GM12801 (cell line): ENCODE measurements around the gene ALPK1.

Experiments used
- TF ChIP-seq, protein P1 (sequence below): IDR thresholded peaks from one replicate; pipeline ENCODE4 v1.5.1; 2011; ENCODE audit warnings: control low read depth; ENCODE audit not compliant: insufficient read length; ENCODE audit errors: extremely low read depth

The ALPK1 gene

GRCh38 chr4:112410364-112410763, 113.2 kb downstream of the ALPK1 start:
- TF ChIP-seq, protein P1, sequence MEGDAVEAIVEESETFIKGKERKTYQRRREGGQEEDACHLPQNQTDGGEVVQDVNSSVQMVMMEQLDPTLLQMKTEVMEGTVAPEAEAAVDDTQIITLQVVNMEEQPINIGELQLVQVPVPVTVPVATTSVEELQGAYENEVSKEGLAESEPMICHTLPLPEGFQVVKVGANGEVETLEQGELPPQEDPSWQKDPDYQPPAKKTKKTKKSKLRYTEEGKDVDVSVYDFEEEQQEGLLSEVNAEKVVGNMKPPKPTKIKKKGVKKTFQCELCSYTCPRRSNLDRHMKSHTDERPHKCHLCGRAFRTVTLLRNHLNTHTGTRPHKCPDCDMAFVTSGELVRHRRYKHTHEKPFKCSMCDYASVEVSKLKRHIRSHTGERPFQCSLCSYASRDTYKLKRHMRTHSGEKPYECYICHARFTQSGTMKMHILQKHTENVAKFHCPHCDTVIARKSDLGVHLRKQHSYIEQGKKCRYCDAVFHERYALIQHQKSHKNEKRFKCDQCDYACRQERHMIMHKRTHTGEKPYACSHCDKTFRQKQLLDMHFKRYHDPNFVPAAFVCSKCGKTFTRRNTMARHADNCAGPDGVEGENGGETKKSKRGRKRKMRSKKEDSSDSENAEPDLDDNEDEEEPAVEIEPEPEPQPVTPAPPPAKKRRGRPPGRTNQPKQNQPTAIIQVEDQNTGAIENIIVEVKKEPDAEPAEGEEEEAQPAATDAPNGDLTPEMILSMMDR: no peak

- TF ChIP-seq, protein P1: no peak
Measured at GRCh38 chr4:112410804-112411203, 113.6 kb downstream of the ALPK1 start.

DNA sequence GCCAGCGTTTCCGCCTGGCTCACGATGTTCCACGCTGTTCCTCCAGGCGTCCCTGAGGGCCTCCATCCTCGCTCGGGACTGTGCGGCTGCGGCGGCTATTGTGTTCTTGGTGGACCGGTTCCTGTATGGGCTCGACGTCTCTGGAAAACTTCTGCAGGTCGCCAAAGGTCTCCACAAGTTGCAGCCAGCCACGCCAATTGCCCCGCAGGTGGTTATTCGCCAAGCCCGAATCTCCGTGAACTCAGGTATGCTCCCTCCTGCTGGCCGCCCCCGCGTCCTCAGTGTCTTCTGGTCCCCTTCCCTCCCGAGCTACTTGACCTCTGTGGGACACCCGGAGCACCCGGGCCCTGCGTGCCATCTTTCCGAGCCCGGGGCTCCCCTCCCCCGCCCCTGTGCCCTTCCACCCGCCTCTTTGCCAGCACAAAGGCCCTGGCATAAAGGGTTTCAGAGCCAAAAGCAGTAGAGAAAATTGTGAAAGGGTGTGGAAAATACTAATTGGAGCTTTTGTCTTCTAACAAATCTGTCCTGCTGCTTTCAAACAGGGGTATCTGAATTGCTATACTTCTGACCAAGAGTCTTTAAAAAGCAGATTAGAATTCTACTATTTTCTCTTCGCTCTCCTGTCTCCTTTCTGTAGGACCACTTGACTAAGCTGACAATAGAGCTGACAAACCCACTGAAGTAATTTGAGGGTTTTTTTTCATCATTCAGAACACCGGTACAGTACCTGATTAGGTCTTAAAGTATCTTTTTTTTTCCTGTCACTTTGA, 114.8 kb downstream of the ALPK1 start:
- TF ChIP-seq, protein P1: no peak

GRCh38 chr4:112416464-112416863, 119.3 kb downstream of the ALPK1 start:
- TF ChIP-seq, protein P1: no peak

DNA sequence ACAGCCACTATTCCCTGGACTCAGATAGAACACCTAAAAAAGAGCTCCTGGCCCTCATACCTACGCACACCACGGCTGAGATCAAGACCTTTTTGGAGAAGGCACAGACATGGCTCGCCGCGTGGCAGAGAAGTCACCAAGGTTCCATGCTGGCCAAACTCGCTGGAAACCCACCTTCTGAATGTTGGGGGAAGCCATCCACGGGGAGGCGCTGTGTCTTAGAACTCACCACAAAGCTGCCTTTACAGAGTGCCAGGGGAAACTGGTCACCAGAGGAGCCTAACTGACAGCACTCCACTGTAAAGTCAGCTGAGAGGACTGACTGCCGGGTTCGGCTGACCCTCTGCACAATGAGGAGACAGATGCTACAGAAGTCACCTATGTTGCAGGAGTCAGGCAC, 120.9 kb downstream of the ALPK1 start:
- TF ChIP-seq, protein P1: no peak

DNA sequence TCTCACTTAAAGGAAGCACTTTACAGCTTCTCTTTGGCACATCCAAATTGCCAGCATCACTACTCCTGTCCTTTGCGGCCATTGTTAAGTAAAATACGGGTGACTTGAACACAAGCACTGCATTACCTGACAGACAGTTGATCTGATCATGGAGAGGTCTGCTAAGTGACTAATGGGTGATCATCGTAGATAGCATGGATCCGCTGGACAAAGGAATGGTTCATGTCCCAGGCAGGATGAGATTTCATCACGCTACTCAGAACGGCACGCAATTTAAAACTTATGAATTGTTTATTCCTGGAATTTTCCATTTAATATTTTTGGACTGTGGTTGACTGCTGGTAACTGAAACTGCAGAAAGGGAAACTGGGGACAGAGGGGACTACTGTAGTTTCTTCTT, 124.7 kb downstream of the ALPK1 start:
- TF ChIP-seq, protein P1: no peak

DNA sequence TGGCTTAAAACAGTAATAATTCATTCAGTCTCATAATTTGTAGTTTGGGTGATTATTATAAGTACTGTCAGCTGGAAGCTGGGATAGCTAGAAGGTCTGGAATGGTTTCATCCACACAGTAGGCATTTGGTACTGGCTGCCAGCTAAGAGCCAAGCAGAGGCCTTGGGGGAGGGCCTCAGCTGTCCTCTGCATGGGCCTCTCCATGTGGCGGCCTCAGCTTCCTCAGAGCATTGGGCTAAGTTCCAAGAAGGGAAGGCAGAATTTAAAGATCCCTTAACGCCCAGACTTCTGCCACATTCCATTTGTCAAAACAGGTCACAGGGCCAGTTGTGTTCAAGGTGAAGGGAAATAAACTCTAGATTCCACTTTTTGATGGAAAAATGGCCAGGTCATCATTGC, 125.5 kb downstream of the ALPK1 start:
- TF ChIP-seq, protein P1: no peak
